GM19438 (cell line): ENCODE measurements around the gene CCDC85B.
"Not testable (repeated sequence)": the region's sequence is repeated elsewhere in the genome, so short reads cannot be mapped to it uniquely, and the experiment has no call there.

Experiments used
- ATAC-seq: cut with Tn5 transposase; IDR thresholded peaks from one replicate; pipeline ENCODE4 v1.9.1; 2021; ENCODE audit warnings: low read depth; ENCODE audit not compliant: unreplicated experiment

CCDC85B gene

DNA sequence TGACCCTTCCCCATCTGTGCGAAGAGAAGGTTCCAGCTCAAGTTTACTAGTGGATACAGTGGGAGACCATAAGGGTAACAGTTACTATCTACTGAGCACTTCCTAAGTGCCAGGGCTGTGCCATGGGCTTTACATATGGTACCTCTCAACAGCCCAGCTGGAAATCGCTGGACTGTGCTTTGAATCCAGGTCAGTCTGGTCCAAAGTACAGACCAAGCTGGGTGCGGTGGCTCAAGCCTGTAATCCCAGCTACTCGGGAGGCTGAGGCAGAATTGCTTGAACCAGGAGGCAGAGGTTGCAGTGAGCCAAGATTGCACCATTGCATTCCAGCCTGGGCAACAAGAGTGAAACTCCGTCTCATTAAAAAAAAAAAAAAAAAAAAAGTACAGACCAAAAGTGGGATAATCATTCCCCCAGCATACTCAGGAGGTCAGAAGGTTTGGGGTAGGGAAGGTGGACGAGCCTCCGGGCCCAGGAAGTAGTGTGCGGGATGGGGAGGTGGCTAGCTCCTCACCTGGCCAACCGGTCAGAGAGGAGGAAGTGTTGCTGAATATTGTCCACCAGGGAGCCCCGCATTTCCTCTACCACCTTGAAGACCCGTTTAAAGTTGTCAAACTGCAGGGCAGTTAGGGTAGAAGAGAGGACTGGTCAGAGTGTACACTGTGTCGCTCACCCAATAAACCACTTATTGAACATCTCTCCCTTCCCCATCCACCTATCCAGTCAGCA, 4.5 kb upstream of the CCDC85B start:
- ATAC-seq = no peak

DNA sequence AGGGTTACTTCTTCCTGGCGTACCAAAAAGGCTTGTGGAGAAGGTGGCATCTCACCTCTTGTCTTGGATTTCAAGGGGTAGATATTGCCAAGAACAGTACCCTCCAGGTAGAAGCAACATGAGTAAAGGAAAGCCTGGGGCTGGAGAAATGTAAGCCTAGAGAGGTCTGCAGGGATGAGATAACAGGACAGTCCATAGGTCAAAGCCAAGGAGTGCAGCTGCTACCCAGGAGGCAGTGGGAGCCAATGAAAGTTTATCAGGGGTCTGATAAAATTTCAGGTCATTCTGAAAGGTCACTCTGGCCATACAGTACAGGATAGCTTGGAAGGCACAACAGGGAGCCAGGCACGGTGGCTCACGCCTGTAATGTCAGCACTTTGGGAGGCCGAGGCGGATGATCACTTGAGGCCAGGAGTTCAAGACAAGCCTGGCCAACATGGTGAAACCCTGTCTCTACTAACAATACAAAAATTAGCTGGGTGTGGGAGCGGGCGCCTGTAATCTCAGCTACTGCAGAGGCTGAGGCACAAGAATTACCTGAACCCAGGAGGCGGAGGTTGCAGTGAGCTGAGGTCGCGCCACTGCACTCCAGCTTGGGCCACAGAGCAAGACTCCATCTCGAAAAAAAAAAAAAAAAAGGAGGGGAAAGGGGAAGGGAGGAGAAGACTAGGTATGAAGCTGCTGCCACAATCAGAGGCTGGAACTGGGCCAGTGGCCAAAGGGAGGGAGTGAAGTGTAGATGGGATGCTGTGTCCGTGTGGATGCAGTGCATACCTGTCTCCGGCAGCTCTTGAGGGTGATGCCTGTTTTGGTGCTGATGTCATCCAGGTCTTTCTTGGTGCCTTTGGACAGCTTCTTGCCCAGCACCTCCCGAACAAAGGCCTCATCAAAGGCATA, 3.4 kb upstream of the CCDC85B start:
- no peak for ATAC-seq

DNA sequence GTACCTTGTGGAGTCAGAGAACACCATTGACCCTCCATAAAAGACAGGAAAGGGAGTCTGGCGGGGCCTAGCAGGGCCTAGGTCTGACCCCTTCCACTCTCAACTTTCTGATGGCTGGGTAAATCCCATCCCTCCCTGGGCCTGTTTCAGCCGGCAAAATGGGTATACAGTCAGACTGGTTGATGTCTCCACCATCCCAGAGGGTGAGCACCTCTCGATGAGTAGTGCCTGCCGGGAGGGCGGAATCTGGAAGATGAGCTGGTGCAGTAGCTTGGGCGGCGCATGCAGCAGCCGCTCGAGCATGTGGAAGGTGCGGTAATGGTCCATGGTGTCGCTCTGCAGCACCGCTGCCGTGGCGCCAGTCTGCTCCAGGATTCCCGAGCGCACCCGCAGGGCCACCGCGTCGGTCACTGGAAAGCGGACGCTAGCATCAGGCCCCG, 2.7 kb upstream of the CCDC85B start:
- no peak for ATAC-seq

DNA sequence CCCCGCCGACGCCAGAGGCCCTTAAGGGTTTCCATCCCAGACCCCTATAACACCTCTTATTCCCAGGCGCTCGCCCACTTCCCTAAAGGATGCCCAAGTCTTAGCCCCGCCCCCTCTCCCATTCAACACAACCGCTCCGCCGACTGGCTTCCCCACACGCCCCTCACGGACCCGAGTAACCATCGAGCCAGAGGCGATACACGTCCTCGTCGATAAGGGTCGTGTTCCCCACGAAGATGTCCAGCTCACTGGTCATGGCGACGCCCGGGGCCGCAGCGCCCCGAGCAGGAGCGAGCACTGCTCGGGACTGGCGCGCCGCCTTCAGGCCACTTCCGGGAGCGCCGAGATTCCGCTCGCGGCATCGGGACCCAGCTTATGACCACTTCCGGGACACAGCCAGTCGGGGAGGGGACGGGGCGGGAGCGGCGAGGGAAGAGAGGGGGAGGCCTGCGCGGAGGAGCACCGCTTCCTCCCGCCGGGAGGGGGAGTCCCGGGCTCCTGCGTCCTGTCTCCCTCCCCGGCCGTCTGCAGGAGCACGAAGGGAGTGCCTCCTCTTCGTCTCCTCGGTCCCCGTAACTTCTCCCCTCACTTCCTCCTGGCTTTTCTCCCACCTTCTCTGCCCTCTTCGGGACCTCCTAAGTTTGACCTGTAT, 2.2 kb upstream of the CCDC85B start, which contains the start of gene FIBP:
Gene FIBP, minus strand, starts transcription at position 309 of the 652 bp plus-strand sequence. Its CDS starts 53 bp downstream, at position 256.
- ATAC-seq = peak; percentile 45

DNA sequence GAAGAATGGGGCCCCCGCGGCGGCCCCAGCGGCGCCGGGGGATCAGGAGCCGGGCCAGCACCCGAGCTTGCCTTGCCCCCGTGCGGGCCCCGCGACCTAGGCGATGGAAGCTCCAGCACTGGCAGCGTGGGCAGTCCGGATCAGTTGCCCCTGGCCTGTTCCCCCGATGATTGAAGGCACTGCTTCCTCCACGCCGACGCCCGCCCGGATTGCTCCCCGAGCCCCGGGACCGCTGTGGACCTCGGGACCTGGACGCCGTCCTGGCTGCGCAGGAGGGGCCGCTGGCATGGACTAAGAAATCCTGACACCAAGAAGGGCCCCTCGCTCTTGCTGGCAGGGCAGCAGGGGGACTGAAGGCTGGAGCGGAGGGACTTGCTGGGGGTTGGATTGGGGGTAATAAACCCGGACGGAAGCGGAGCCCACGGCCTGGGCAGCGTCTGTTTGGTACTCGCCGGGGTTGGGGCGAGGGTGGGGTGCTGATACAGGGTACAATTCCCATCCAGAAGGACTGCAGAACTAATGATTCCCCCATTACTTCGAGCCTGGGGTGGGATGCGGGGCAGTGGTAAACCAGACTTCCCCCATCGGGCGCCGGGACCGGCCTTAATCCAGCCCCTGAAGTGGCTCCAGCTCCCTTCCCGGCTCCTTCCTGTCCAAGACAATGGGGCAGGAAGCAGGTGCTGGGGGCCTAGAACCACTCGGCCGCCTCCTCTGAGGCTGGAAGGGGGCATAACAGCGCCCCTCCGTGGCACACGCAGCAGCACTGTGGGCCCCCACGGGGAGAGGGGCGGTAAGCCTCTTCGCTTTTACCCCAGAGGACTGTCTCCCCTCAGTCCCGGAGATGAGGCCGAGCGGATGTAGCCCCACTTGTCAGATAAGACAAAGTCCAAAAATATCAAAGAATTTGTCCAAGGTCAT, 1.0 kb downstream of the CCDC85B start:
- ATAC-seq = no peak

DNA sequence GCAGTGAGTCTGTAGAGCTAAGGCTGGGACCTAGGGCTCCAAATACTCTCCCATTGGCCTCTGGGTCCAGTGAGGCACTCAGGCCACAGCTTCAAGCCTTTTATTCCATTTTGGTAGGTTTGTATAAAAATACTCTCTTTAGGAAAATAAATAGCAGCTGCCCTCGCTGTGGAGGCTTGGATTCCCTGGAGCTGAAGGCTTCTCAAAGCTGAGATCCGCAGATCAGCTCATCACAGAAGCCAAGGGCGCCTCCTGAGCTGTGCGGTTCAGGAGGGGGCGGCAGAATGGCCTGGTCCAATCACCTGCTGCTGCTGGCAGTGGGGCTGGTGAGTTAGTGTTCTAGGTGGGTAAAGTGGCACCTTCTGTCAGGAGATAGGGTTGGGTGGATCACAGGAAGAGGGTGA, 1.7 kb downstream of the CCDC85B start:
- not testable (repeated sequence) for ATAC-seq

DNA sequence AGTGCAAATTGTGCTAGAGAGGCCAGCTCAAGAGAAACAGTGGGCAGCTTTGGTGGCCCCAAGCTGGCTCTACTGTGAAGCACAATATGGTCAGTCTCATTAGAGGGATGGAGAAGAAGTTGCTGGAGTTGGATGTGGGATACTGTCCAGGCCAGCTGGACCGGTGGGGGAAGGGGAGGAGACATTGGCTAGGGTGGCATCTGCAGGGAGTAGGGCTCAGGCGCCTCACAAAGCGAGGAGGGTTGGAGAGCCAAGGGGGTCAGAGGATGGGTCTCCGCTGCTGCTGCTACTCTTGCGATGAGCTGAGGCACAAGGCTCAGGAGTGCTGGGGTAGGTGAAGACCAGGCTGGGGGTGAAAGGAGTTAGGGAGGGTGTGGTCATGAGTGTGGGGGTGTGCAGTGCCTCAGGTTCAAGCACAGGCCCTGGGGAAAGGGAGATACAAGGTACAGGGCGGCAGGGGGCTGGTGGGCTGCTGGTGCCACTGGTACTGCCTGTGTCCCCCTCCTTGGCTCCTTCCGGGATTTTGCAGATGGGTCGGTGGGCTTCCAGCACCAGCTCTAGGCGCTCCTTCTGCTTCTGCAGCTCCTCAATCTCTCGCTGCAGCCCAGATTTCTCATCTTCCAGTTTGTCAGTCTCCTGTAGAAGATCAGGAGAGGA, 2.3 kb downstream of the CCDC85B start:
- ATAC-seq = no peak

DNA sequence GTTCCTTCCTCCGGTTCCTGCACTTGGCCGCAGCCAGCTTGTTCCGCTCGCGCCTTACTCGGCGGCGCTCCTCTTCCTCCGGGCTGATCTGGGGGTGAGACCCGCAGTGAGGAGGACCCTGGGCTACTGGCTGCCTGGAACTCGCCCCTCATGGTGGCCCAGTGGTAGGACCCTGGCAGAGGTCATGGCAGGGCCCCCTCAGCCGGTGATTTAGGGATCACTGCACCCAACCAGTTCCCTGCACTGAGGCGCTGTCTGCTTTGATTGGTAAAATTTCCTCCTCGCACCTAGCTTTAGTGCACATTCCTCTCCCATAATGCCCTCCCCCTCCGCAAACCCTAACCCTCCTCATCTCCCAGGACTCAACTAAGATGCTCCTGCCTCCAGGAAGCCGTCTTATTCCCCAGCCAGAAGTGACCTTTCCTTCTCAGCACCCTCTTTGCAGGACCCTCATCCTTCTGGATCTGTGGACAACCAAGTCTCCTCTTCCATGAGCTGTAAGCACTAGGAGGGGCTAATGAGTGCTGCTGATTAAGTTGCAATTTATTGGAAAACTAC, 3.6 kb downstream of the CCDC85B start:
- ATAC-seq = no peak

DNA sequence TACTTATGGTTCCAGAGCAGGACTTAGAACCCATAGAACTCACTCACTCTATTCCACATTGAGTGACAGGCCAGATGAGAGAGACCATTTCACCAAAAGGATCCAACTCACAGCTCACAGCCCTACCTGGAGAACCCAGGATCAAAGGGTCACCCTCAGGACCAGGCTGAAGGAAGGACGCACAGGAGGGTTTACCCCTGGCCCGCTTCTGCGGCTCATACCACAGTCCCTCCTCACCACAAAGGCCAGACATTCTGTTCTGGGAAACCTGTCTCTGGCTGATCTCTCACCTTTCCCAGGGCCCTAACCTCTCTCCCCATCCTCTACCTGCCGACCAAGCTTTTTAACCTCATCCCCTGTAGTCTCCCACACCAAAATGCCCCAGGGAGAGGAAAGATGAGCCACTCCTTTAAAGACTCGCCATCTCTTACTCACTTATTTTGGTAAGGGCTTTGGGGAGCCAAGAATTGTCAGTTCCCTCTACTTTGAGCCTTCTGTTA, 5.1 kb downstream of the CCDC85B start:
- no peak for ATAC-seq

DNA sequence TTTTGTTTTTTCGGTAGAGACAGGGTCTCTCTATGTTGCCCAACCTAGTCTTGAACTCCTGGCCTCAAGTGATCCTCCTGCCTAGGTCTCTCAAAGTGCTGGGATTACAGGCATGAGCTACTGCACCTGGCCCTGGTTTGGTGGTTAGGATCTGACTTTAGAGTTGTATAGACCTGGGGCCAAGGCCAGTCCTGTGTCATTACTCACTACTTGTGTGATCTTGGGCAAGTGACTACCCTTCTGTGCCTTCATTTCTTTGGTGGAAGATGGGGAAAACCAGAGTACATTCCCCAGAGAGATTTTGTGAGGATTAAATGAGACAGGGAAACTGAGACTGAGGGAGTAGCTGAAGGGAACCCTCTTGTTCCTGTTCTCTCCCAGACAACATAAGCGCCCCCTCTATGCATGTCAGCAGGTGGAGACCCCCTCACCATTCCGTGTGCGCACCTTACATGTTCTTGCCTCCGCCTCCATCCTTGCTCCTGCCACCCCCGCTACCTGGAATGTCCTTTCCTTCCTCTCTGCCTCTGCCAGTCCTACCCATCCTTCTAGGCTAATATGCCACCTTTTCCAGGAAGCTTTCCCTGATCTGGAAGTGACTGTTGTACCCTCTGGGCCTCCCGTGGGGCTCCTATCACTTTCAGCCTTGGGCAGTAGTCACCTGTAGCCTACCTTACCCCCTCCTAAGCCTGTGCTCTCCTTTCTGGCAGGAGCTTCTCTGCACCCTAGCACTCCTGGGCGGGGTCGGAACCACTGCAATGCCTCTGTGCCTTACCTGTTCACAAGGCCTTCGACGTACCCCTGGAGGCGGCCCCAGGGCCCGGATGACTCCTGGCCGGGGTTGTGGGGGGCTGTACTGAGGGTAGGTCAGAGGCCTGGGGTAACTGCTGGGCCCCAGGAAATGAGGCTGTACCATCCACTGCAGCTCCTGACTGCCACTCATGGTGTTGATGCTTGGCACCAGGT, 5.8 kb downstream of the CCDC85B start:
- ATAC-seq = no peak

DNA sequence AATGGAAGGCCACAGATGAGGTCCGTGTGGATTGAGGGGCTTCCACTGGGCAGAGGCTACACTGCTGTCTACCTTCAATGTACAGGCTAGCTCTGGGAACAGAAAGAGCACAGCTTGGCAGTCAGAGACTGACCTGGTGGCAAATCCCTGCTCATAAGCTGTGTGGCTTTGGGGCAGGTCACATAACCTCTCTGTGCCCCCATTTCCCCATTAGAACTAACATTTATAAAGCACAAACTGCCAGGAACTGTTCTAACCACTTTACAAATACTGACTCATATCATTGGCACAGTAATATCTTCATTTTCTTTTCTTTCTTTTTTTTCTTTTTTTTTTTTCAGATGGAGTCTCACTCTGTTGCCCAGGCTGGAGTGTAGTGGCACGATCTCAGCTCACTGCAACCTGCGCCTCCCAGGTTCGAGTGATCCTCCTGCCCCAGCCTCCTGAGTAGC, 6.6 kb downstream of the CCDC85B start:
- no peak for ATAC-seq

DNA sequence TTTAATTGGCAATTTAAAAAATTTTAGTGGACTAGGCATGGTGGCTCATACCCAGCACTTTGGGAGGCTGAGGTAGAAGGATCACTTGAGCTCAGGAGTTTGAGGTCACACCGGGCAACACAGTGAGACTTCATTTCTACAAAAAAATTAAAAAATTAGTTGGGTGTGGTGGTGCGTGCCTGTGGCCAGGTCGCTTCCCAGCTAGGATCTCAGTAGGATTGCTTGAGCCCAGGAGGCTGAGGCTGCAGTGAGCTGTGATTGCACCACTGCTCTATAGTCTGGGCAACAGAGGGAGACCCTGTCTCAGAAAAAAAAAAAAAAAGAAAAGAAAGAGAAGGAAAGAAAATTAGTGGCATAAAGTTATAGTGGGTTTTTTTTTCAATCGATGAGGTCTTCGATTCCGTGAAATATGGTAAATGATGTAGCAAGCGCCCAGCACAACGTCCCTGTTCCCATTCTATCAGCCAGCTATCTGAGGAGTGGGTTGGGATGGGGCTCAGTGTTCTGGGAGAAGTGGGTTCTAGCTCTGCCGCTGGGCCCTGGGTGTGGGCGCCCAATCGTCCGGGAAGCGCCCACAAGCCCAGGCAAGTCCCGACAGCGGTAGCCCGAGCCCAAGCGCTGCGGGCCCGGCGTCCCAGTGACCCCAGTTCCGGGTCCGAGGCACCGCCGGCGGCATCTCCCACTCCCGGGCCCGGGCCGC, 8.3 kb downstream of the CCDC85B start:
- no peak for ATAC-seq

DNA sequence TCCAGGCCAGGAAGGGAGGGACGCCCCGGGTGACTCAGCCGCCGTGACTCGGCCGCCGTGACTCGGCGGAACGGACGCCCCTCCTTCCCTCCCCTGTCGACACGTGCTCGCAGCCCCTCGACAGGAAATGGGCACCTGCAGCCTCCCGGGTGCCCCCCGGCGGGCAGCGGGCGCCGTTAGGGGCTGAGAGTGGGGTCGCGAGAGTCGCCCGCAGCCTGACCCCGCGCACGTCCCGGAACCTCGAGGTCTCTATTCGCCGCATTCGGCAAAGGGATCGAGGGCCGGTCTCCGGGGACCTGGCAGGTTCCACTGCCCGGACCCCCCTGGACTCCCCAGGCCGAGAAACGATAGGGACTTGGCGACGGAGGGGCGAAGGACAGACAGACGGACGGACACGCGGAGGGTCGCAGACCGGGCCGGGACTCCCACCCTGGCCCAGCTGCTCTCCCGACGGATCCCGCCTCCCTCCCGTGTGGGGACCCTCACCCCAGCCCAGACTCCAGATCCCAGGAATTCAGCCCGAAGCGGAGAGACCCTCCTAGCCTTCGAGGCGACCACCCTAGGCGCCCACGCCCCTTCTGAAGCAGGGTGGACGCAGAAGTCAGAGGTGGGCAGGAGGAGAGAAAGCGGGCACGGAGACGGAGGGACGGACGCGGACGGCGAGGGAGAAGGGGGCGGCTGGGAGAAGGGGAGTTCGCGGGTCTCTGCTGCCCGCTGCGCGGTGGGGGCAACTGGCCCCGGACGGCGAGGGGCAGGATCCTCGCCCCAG, 9.1 kb downstream of the CCDC85B start:
- no peak for ATAC-seq

DNA sequence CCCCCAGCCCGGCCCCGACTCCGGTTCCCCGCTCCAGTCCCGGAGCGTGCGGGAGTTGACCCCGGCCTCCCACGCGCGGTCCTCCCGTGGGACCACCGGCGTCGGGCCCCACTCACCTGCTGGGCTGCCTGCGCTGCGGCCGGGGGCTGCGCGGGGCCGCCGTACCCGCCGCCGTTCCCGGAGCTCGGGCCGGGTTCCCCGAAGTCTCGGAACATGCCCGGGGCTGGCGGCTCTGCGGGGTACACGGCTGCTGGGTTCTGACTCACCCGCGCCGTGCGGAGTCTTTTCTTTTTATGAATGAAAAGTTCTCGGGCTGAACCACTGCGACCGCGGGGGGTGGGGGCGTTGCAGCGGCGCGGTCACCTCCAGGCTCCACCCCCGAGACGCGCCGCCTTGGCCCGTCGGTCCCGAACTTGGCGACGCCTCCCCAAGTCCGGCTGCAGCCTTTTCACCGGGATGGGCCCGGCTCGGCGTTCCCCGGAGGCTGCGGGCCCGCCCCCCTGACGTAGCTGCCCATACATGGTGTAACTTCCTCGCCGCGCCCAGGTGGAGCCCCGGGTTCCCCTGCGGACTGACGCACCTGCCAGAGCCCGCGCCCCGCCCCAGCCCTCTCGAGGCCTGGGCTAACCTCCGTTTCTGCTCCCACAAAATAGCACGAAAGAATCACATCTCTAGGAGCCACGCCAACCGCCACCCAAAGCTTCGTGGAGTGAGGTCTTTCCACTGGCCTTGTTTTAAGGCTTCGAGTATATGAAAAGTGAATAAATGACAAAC, 9.8 kb downstream of the CCDC85B start, which contains the start of gene FOSL1:
Gene FOSL1, minus strand, starts transcription at position 264 of the 774 bp plus-strand sequence. Its CDS starts 49 bp downstream, at position 215.
- ATAC-seq = peak; percentile 75

DNA sequence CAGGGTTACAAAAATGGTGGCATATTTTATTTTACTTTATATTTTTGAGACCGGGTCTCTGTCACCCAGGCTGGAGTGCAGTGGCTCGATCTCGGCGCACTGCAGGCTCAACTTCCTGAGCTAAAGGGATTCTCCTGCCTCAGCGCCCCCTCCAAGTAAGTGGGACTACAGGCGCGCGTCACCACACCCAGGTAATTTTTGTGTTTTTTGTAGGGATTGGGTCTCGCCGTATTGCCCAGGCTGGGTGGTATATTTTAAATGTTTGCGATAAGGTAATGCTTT, 10.4 kb downstream of the CCDC85B start:
- no peak for ATAC-seq

DNA sequence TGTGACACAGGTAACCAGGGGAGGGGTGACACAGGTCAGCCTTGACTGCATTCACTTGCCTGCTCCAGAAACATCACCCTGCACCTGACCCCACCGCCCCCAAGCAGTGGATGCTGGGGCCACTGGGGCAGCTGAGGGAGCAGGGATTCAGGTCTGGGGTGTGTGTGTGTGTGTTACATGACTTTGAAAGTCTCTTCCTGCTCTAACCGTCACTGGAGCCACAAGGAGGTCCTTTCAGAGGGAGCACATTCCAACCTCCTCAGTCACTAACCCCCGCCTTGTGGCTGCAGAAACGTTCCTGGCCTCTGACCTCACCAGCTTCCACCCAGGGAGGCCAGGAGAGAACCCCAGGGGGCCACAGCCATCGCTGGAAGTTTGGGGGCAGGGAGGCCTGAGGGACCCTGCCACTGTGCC, 12.6 kb downstream of the CCDC85B start:
- no peak for ATAC-seq
